Liver (tissue), 3 donors: ENCODE measurements around the gene NDUFA11.

Experiments
- JUND ChIP-seq, 2 donors: IDR thresholded peaks; 2 replicates each; pipeline ENCODE4 v1.6.1; 2016; ENCODE audit warnings: antibody characterized with exemption in 2 of 2
- TAF1 ChIP-seq: conservative IDR thresholded peaks from 2 replicates; pipeline ENCODE4 v1.6.1; 2016; ENCODE audit warnings: antibody characterized with exemption, mild to moderate bottlenecking
- YY1 ChIP-seq: IDR thresholded peaks from 2 replicates; pipeline ENCODE4 v1.6.1; 2016; ENCODE audit warnings: antibody characterized with exemption, mild to moderate bottlenecking
- TF ChIP-seq, protein P1 (sequence below): fragments of 150-350 bp; IDR thresholded peaks from 2 replicates; pipeline ENCODE4 v1.5.1; 2017; ENCODE audit warnings: improper control_type of control experiment, low read depth, low read length; ENCODE audit not compliant: missing input control
- TF ChIP-seq, protein P2 (sequence below): IDR thresholded peaks from 2 replicates; pipeline ENCODE4 v1.6.1; 2016; ENCODE audit warnings: antibody characterized with exemption
- donor health status: healthy.
- donor health status: healthy.

- TF ChIP-seq, protein P1, sequence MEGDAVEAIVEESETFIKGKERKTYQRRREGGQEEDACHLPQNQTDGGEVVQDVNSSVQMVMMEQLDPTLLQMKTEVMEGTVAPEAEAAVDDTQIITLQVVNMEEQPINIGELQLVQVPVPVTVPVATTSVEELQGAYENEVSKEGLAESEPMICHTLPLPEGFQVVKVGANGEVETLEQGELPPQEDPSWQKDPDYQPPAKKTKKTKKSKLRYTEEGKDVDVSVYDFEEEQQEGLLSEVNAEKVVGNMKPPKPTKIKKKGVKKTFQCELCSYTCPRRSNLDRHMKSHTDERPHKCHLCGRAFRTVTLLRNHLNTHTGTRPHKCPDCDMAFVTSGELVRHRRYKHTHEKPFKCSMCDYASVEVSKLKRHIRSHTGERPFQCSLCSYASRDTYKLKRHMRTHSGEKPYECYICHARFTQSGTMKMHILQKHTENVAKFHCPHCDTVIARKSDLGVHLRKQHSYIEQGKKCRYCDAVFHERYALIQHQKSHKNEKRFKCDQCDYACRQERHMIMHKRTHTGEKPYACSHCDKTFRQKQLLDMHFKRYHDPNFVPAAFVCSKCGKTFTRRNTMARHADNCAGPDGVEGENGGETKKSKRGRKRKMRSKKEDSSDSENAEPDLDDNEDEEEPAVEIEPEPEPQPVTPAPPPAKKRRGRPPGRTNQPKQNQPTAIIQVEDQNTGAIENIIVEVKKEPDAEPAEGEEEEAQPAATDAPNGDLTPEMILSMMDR, result no peak
- TF ChIP-seq TAF1 (no peak), YY1 (no peak), JUND (IDR thresholded peaks at IDR 0.05) (no peak)
- TF ChIP-seq, protein P2, sequence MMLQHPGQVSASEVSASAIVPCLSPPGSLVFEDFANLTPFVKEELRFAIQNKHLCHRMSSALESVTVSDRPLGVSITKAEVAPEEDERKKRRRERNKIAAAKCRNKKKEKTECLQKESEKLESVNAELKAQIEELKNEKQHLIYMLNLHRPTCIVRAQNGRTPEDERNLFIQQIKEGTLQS, result no peak
These were observed 52.3 kb downstream of the NDUFA11 start, which contains the start of gene FUT3 for GRCh38 chr19:5851302-5851701.
